ENCODE results near the gene NGFR.

DNA sequence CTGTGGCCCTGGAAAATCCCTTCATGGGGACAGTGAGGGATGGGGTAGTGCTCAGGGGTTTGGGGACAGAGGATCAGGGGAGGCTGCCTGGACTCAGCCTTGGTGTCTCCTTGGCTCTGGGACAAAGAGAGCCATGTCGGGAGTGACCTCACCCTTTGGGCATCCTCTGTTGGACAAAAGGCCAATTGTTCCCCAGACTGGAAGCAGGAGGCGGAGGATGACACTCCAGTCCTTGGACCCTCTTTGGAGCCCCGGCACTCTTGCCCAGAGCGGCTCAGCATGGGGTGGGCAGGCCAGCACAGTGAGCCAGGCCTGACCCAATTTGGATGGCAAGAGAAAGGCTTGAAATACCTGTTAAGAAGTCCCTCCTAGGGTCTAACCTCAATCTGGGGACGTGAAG is 41.0 kb upstream of the NGFR start:
- TF ChIP-seq CTCF (conservative IDR thresholded peaks at IDR 0.05 in 1 of 2, IDR thresholded peaks at IDR 0.05 in 1 of 2; ENCODE audit: extremely low read depth in 1 of 2, insufficient read depth in 1 of 2, low read depth in 1 of 2, low read length in 2 of 2) = no peak
- no peak for TF ChIP-seq EZH2 (IDR thresholded peaks at IDR 0.05; ENCODE audit: borderline replicate concordance, low read length)
